HepG2 (cell line): ENCODE data around the gene MRPL38. TPM values are rescaled to one million over a fixed set of nuclear protein-coding genes. Genes with fewer than 3 reads are reported as not detected.

Experiments
- ETV6 ChIP-seq: sonication (generic); formaldehyde crosslinking; conservative IDR thresholded peaks from 2 replicates; pipeline ENCODE4 v1.4.0; 2020; ENCODE audit warnings: missing genetic modification reagents
- EZH2 ChIP-seq: conservative IDR thresholded peaks from 2 replicates; pipeline ENCODE4 v1.6.1; 2012; ENCODE audit warnings: mild to moderate bottlenecking, low read depth, low read length, moderate library complexity
- FOXJ3 ChIP-seq: sonication (generic); formaldehyde crosslinking; IDR thresholded peaks from 2 replicates; pipeline ENCODE4 v1.4.0; 2020; ENCODE audit warnings: missing genetic modification reagents, mild to moderate bottlenecking, borderline replicate concordance
- HCFC1 ChIP-seq: fragments of 150-350 bp; IDR thresholded peaks from 2 replicates; pipeline ENCODE4 v1.6.1; 2014; ENCODE audit warnings: low read depth, low read length
- HOXA3 ChIP-seq: sonication (generic); formaldehyde crosslinking; IDR thresholded peaks from 2 replicates; pipeline ENCODE4 v1.5.0; 2020; ENCODE audit warnings: missing genetic modification reagents
- KDM1A ChIP-seq: IDR thresholded peaks from 2 replicates; pipeline ENCODE4 v1.6.1; 2016; ENCODE audit warnings: missing compliant biosample characterization
- KDM2A ChIP-seq: sonication (generic); formaldehyde crosslinking; IDR thresholded peaks from 2 replicates; pipeline ENCODE4 v1.4.0; 2020; ENCODE audit warnings: low read depth, missing genetic modification reagents, borderline replicate concordance
- KLF15 ChIP-seq: sonication (generic); formaldehyde crosslinking; IDR thresholded peaks from 2 replicates; pipeline ENCODE4 v1.8.1; 2023; ENCODE audit warnings: borderline replicate concordance, mild to moderate bottlenecking, inconsistent platforms, missing genetic modification reagents, mixed read lengths
- KMT2B ChIP-seq: IDR thresholded peaks from 2 replicates; pipeline ENCODE4 v1.6.1; 2016; ENCODE audit warnings: missing genetic modification reagents, missing compliant biosample characterization
- MBNL3 ChIP-seq: fragments of 250-450 bp; sonication (Bioruptor Pico); conservative IDR thresholded peaks from 2 replicates; pipeline ENCODE4 v1.8.0; 2022; ENCODE audit warnings: mild to moderate bottlenecking, inconsistent platforms
- NCOA1 ChIP-seq: sonication (generic); formaldehyde crosslinking; IDR thresholded peaks from 2 replicates; pipeline ENCODE4 v1.9.0; 2021; ENCODE audit warnings: missing genetic modification reagents
- RNF2 ChIP-seq: fragments of 450-650 bp; conservative IDR thresholded peaks from 2 replicates; pipeline ENCODE4 v1.6.1; 2016; ENCODE audit warnings: low read depth
- RXRA ChIP-seq: sonication (generic); formaldehyde crosslinking; IDR thresholded peaks from 2 replicates; pipeline ENCODE4 v1.5.1; 2020; ENCODE audit warnings: missing genetic modification reagents
- SIX4 ChIP-seq: sonication (generic); formaldehyde crosslinking; IDR thresholded peaks from 2 replicates; pipeline ENCODE4 v1.4.0; 2020; ENCODE audit warnings: missing genetic modification reagents
- SMAD3 ChIP-seq: sonication (generic); formaldehyde crosslinking; IDR thresholded peaks from 2 replicates; pipeline ENCODE4 v1.4.0; 2020; ENCODE audit warnings: missing genetic modification reagents
- SRF ChIP-seq: IDR thresholded peaks from 2 replicates; pipeline ENCODE4 v1.6.1; 2011; ENCODE audit warnings: mild to moderate bottlenecking, low read depth, low read length, moderate library complexity
- SRSF9 ChIP-seq: fragments of 200-400 bp; formaldehyde crosslinking; IDR thresholded peaks from 2 replicates; pipeline ENCODE4 v1.6.1; 2018; ENCODE audit warnings: borderline replicate concordance, mild to moderate bottlenecking, low read depth, low read length; ENCODE audit not compliant: insufficient read depth, poor library complexity, severe bottlenecking
- TGIF2 ChIP-seq: IDR thresholded peaks from 2 replicates; pipeline ENCODE4 v1.6.1; 2016; ENCODE audit warnings: control low read depth, missing compliant biosample characterization
- ZC3H4 ChIP-seq: sonication (generic); formaldehyde crosslinking; IDR thresholded peaks from 2 replicates; pipeline ENCODE4 v1.4.0; 2020; ENCODE audit warnings: missing genetic modification reagents, borderline replicate concordance
- ZNF234 ChIP-seq: sonication (generic); formaldehyde crosslinking; conservative IDR thresholded peaks from 2 replicates; pipeline ENCODE4 v1.5.1; 2020; ENCODE audit warnings: mild to moderate bottlenecking, missing genetic modification reagents
- ZNF326 ChIP-seq: sonication (generic); formaldehyde crosslinking; IDR thresholded peaks from 2 replicates; pipeline ENCODE4 v1.4.0; 2020; ENCODE audit warnings: missing genetic modification reagents, borderline replicate concordance
- ZNF501 ChIP-seq: sonication (generic); formaldehyde crosslinking; IDR thresholded peaks from 2 replicates; pipeline ENCODE4 v1.5.1; 2020; ENCODE audit warnings: mild to moderate bottlenecking, moderate library complexity, missing genetic modification reagents
- ZNF577 ChIP-seq: sonication (generic); formaldehyde crosslinking; IDR thresholded peaks from 2 replicates; pipeline ENCODE4 v1.4.0; 2020; ENCODE audit warnings: mild to moderate bottlenecking, low read depth, missing genetic modification reagents, borderline replicate concordance
- ZNF672 ChIP-seq: sonication (generic); formaldehyde crosslinking; IDR thresholded peaks from 2 replicates; pipeline ENCODE4 v1.8.1; 2022; ENCODE audit warnings: missing genetic modification reagents
- ZNF891 ChIP-seq: sonication (generic); formaldehyde crosslinking; IDR thresholded peaks from 2 replicates; pipeline ENCODE4 v1.5.0; 2020; ENCODE audit warnings: mild to moderate bottlenecking, missing genetic modification reagents
- polyA plus RNA-seq, 8 experiments: library from polyadenylated mRNA; depleted of rRNA in 3 of 8; stranded (reverse) in 7 of 8; unstranded in 1 of 8; fragments of >200 nt; fragmentation: Illumina TruSeq in 4 of 8; extraction: Trizol in 4 of 8; gene quantifications; 2 replicates each; pipeline versions ENCODE4 v1.2.1 to v1.2.3, GENCODE V29; 2011 to 2016; ENCODE audit warnings: low read depth in 4 of 8, missing spikeins in 1 of 8, mixed read lengths in 1 of 8; ENCODE audit not compliant: insufficient read depth in 1 of 8
- total RNA-seq, 5 experiments: library from RNA; depleted of rRNA; stranded (reverse); fragments of >200 nt; fragmentation: Illumina TruSeq; extraction: Trizol; gene quantifications; 2 replicates each; pipeline ENCODE4 v1.2.3, GENCODE V29; 2016; ENCODE audit warnings: low read depth in 1 of 5
- TF ChIP-seq, protein P1 (sequence below): sonication (generic); formaldehyde crosslinking; IDR thresholded peaks from 2 replicates; pipeline ENCODE4 v1.5.0; 2020; ENCODE audit warnings: mild to moderate bottlenecking, low read depth, missing genetic modification reagents, borderline replicate concordance
- TF ChIP-seq, protein P2 (sequence below): sonication (generic); formaldehyde crosslinking; IDR thresholded peaks from 2 replicates; pipeline ENCODE4 v1.8.0; 2022; ENCODE audit warnings: mild to moderate bottlenecking, missing genetic modification reagents, moderate library complexity
- TF ChIP-seq, protein P3 (sequence below): sonication (generic); formaldehyde crosslinking; IDR thresholded peaks from 2 replicates; pipeline ENCODE4 v1.8.1; 2023; ENCODE audit warnings: missing genetic modification reagents, mild to moderate bottlenecking, borderline replicate concordance
- TF ChIP-seq, protein P4 (sequence below): sonication (generic); formaldehyde crosslinking; conservative IDR thresholded peaks from 2 replicates; pipeline ENCODE4 v1.4.0; 2020; ENCODE audit warnings: missing genetic modification reagents

Gene MRPL38
- total and polyA plus RNA-seq, 2 of the 13 experiments (the other 11 are each of a cell fraction or from before 2014, with no cell fraction given): 83.7 to 125 TPM

DNA sequence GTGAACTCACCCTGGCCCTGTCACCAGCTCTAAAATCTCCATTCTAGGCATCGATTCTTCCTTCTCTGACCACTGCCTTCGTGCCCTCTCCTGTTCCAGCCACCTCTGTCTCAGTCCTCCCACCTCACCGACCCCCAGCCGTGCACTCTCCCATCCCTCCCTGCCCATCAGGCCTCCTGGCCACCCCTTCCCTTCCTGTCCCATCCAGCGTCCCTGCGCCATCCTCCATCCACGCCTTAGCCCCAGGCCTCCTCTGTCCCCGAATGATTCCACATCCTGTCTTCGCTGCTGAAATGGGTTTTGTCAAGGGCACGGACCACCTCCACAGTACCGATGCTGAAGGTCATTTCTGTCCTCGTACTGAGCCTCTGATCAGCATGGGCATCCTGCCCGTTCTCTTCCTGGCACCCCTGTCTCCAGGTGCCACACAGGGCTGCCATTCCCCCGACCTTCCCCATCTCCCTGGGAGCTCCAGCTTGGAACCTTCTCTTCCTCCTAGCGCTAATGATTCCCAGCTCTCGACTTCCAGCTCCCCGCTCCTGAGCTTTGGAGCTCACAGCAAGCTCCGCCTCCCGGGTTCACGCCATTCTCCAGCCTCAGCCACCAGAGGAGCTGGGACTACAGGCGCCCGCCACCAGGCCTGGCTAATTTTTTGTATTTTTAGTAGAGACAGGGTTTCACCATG, 10.5 kb downstream of the MRPL38 start (continued):
- TF ChIP-seq, protein P1, sequence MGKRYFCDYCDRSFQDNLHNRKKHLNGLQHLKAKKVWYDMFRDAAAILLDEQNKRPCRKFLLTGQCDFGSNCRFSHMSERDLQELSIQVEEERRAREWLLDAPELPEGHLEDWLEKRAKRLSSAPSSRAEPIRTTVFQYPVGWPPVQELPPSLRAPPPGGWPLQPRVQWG: no peak
- TF ChIP-seq ZNF501: peak; percentile 46; the same call in 1 of the 2 replicates
- TF ChIP-seq, protein P2, sequence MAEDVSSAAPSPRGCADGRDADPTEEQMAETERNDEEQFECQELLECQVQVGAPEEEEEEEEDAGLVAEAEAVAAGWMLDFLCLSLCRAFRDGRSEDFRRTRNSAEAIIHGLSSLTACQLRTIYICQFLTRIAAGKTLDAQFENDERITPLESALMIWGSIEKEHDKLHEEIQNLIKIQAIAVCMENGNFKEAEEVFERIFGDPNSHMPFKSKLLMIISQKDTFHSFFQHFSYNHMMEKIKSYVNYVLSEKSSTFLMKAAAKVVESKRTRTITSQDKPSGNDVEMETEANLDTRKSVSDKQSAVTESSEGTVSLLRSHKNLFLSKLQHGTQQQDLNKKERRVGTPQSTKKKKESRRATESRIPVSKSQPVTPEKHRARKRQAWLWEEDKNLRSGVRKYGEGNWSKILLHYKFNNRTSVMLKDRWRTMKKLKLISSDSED: no peak
- no peak for TF ChIP-seq ZNF891 (CRISPR knock-in tag)
- no peak for TF ChIP-seq ZNF672
- no peak for TF ChIP-seq RNF2
- TF ChIP-seq SIX4 (CRISPR knock-in tag): no peak
- TF ChIP-seq MBNL3 (CRISPR knock-in tag): no peak
- no peak for TF ChIP-seq ZNF234 (CRISPR knock-in tag)
- TF ChIP-seq RXRA: no peak
- peak; percentile 28; the same call in 1 of the 2 replicates for TF ChIP-seq HOXA3
- TF ChIP-seq FOXJ3 (CRISPR knock-in tag): no peak
- no peak for TF ChIP-seq SRSF9
- no peak for TF ChIP-seq KLF15
- no peak for TF ChIP-seq KMT2B (CRISPR knock-in tag)
- TF ChIP-seq, protein P3, sequence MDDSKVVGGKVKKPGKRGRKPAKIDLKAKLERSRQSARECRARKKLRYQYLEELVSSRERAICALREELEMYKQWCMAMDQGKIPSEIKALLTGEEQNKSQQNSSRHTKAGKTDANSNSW (CRISPR knock-in tag): no peak
- no peak for TF ChIP-seq ZC3H4 (CRISPR knock-in tag)
- no peak for TF ChIP-seq NCOA1
- no peak for TF ChIP-seq ETV6 (CRISPR knock-in tag)
- no peak for TF ChIP-seq KDM1A (CRISPR knock-in tag)
- no peak for TF ChIP-seq KDM2A
- no peak for TF ChIP-seq TGIF2 (CRISPR knock-in tag)
- no peak for TF ChIP-seq ZNF577 (CRISPR knock-in tag)
- peak; percentile 93 for TF ChIP-seq ZNF326 (CRISPR knock-in tag)
- no peak for TF ChIP-seq SRF
- TF ChIP-seq SMAD3 (CRISPR knock-in tag): no peak
- TF ChIP-seq, protein P4, sequence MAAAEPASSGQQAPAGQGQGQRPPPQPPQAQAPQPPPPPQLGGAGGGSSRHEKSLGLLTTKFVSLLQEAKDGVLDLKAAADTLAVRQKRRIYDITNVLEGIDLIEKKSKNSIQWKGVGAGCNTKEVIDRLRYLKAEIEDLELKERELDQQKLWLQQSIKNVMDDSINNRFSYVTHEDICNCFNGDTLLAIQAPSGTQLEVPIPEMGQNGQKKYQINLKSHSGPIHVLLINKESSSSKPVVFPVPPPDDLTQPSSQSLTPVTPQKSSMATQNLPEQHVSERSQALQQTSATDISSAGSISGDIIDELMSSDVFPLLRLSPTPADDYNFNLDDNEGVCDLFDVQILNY (CRISPR knock-in tag): no peak
- no peak for TF ChIP-seq HCFC1
- no peak for TF ChIP-seq EZH2
